ENCODE data around the gene DHRS7C.
"Not testable (repeated sequence)": the region's sequence is repeated elsewhere in the genome, so short reads cannot be mapped to it uniquely, and the experiment has no call there.

The DHRS7C gene

GRCh38 chr17:9810100-9810949, 18.9 kb upstream of the DHRS7C start:
- no peak for FAIRE-seq

DNA sequence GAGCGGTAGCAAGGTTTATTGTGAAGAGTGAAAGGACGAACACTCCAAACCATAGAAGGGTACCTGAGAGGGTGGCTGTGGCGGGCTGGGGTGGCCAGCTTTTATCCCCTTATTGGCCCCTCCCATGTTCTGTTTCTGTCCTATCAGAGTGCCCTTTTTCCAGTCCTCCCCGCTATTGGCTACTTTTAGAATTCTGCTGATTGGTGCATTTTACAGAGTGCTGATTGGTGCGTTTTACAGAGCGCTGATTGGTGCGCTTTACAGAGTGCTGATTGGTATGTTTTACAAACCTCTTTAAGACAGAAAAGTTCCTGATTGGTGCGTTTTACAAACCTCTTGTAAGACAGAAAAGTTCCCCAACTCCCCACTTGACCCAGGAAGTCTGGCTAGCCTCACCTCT, 18.0 kb upstream of the DHRS7C start:
- FAIRE-seq: no peak

GRCh38 chr17:9806699-9807098, 15.3 kb upstream of the DHRS7C start:
- no peak for FAIRE-seq

DNA sequence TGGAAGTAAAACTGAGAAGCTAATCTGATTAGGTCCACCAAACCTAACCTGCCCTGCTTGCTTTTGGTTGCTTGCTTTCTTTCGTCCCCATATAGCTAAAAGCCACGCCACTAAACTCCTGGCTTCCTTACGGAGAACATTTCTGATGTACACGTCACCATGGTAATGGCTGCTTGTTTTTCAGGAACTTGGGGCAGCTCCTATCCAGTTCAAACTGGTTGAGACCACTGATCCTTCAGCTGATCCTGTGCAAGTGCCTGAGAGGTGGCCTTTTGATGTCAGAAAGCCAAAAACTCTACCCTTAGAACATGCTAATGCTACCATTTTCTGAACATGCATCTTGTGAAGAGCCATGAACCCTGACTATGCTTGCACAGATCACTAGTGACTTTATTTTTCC, 14.4 kb upstream of the DHRS7C start:
- no peak for FAIRE-seq

- FAIRE-seq: no peak
These were observed 11.3 kb upstream of the DHRS7C start for GRCh38 chr17:9802697-9803096.

DNA sequence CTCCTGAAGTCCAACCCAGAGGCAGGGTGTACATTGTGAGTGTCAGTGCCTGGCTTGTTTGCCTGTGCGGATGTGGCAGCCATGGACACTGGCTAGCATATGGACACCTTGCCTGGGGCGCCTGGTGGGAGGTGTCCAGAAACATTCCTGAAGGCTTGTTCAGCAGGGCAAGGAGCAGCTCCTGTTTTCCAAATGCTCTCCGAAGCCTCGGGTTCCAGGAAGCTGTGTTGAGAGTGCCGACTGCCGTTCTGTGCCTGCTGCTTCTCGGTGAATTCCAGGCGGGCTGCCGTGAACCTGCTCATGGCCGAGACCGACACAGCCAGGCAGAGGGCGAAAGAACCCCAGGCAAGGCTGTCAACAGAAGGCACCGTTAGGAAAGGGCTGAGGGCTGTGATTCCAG, 10.9 kb upstream of the DHRS7C start:
- no peak for FAIRE-seq

DNA sequence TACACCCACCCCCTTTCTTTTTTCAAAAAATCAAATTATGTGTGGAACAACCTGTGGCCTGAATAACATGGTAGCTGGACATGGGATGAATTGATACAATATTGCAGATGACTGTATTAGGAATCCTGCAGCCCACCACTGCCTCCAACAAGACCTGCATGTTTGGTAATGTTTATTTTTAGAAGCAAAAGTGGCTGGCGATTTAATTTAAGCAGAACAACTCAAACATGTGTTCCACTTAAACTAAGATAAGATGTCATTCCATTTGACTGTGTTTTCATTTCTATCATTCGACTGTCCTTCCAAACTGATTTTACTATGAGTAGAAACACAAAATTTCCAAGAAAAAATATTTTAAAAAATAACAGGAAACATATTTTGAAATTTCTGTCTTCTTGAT, 10.1 kb upstream of the DHRS7C start:
- FAIRE-seq: no peak

DNA sequence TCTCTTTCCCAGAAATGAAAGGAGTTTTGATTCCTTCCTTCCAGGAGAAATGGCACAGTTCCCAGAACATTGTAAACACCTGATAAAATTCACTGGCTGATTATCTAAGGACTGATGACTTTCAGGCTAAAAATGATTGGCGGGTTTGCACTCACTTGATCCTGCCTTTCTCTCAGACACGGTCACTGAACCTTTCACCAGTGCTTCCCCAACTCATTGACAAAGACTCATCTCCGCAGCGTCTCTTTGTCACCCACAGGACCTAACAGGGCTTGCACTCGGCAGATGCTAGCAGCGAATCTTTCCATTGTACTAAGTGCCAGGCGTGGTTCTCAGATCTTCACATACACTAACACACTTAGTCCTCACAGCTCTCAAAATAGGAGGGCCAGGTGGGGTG, 7.3 kb upstream of the DHRS7C start:
- no peak for FAIRE-seq

GRCh38 chr17:9798008-9798407, 6.6 kb upstream of the DHRS7C start:
- FAIRE-seq: no peak

- no peak for FAIRE-seq
These were observed 919 bp upstream of the DHRS7C start for GRCh38 chr17:9792181-9792840.

GRCh38 chr17:9790316-9790715, 1.1 kb downstream of the DHRS7C start:
- FAIRE-seq: no peak

GRCh38 chr17:9788601-9789000, 2.8 kb downstream of the DHRS7C start:
- no peak for FAIRE-seq

GRCh38 chr17:9784544-9784943, 6.8 kb downstream of the DHRS7C start:
- FAIRE-seq: no peak

DNA sequence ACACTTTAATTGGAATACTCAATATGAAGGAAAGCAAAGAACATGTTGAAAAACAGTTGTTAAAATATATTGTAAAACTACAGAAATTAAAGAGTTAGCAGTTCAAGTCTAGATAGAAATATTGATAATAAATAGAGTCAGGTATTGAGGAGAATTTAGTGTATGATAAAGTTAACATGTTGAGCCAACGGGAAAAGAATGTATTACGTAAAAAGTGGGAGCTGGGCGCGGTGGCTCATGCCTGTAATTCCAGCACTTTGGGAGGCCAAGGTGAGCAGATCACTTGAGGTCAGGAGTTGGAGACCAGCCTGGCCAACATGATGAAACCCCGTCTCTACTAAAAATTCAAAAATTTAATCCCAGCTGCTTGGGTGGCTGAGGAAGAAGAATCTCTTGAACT, 7.9 kb downstream of the DHRS7C start:
- not testable (repeated sequence) for FAIRE-seq

- no peak for FAIRE-seq
These were observed 8.3 kb downstream of the DHRS7C start for GRCh38 chr17:9783050-9783449.

DNA sequence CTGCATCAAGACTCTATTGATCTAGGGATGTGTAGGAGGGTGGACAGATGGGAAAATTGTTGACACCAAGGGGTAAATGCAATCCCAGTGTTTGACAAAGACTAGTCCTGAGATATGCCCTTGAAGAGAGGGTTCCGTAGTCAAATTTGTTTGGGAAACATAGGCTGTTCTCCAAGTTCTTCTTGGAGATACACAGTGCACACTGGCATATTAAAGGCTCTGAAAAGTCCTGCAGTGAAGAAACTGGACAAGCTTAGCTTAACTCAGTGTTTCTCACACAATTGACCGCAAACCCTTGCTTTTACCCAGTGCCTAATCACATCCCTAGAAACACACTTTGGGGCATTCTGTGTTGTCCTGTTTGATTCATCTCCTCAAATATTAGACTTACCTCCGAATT, 10.8 kb downstream of the DHRS7C start:
- FAIRE-seq: no peak

GRCh38 chr17:9776911-9777310, 14.5 kb downstream of the DHRS7C start:
- no peak for FAIRE-seq

DNA sequence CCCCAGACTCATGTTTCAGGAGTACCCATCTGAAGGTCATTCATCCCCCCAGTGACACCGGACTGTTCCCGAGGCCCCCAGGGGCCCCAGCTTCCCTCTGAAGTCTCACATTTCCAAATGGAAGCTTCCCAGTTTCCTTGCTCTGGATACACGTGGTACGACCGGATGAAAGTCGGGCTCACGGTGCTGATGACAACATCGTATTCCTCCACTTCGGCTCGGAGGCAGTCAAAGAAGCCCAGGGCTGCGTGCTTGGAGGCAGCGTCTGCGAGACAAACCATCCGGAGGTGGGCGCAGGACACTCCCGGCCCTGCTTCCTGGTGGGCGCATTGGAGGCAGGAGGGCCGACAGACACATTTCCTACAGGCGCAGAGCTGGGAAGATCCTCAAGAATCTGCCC, 18.7 kb downstream of the DHRS7C start:
- no peak for FAIRE-seq

DNA sequence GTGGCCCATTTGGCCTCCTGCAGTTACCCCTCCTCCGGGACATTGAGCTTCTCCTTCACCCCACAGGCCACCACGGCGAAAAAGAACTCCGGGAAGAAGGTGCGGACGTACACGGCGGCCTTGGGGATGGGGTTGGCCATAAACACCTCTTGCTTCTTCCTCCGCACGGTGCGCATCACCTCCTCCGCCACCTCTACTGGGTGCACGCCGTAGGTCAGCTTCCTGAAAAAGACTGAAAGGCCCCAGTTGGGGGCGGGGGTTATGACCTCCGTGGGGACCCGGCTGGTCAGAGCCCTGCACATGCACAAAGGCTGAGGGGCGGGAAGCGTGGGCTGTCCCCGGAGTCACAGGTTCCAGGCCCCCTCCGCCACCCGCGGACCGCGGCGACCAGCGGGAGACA, 19.9 kb downstream of the DHRS7C start:
- FAIRE-seq: no peak

DNA sequence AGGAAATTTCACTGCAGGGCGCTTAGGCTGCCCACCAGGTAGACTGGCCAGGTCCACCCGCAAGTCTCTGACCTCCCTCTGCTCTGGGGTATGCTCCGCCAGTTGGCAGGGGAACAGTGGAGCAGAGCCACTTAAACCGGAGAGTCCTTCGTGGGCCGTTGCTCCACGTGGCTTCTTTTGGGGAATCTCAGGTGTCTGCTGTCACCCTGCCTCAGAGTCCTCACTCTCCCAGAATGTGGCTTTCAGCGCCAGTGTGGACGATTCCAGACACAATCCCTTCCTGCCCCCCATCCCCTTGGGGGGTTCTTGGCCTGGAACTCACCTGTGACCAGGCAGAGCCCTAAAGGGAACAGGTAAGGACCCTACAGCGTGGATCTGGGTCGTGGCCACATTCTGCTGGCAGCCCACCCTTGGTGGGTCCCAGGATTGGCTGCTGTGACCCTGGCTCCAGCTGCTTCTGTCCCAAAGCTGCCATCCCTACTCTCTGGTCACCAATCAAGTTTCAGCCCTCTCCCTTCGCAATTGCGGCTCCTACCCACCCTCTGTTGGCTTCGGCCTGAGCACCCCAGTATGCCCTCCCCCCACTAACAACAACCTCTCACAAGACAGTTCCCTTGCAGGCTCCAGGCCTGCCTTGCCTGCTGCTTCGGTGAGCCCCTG, 22.2 kb downstream of the DHRS7C start:
- FAIRE-seq: no peak

DNA sequence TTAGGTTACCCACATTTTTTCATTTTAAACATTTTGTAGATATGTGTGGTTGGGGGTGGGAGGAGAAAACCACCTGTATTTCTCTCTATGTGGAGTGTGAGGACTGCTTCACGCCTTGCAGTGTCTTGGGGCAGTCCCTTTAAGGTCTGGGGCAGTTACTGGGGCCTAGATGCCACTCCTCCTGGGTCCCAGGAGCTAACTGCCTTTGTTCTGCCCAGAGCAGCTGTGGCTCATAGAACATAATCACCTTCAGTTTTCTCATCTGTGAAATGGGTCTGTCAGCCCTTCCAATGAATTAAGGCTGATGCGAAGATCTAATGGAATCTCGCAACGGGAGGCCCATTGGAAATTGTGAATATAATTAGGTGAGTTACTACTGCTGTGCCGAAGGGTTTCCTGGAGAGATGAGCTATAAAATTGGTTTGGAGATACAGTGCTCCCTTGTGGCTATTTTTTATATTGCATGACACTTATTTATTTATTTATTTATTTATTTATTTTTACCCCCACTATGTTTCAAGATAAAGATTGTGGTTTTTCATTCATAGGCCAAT, 22.9 kb downstream of the DHRS7C start:
- FAIRE-seq: peak; percentile 35

- FAIRE-seq: no peak
These were observed 23.9 kb downstream of the DHRS7C start for GRCh38 chr17:9767432-9767991.

DNA sequence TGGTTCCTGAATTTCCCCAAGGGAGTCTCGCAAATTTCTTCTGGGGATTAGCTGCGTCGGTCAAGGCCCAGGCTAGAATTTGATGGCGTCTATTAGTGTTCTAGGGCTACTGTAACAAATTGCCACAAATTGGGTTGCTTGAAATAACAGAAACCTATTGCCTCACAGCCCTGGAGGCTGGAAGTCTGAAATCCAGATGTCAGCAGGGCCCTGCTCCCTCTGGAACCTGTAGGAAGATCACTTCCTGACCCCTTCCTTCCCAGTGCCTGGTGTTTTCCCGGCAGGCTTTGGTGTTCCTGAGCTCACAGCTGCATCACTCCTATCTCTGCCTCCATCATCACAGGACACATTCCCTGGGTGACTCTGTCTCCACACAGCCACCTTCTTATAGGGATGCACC, 24.4 kb downstream of the DHRS7C start:
- no peak for FAIRE-seq

Measured in endometrium (tissue), 2 donors.